NT2/D1 (cell line): ENCODE measurements around the gene BMPR1A.

Experiments used
- SUZ12 ChIP-seq: IDR thresholded peaks from 2 replicates; pipeline ENCODE4 v1.6.1; 2011; ENCODE audit not compliant: insufficient read length, insufficient read depth; ENCODE audit errors: extremely low read depth
- YY1 ChIP-seq: IDR thresholded peaks from 2 replicates; pipeline ENCODE4 v1.6.1; 2011; ENCODE audit not compliant: insufficient read length, insufficient read depth
- ZNF274 ChIP-seq: IDR thresholded peaks from 2 replicates; pipeline ENCODE4 v1.6.1; 2011; ENCODE audit warnings: mild to moderate bottlenecking, low read depth, low read length

GRCh38 chr10:86976362-86977056 lies 220.1 kb downstream of the BMPR1A start:
- no peak for TF ChIP-seq SUZ12
- TF ChIP-seq YY1 = no peak
- TF ChIP-seq ZNF274 = no peak
